ENCODE results near the gene PTPRS. TPM values are rescaled to one million over a fixed set of nuclear protein-coding genes. Genes with fewer than 3 reads are reported as not detected.

The PTPRS gene
- total RNA-seq, 4 donors from 2014 or later = 21.1 to 68.5 (median 42.3) TPM

- intact Hi-C loops (cut with DNase I; ENCODE audit: low total_unique reads) = no loop called here
- in situ Hi-C loops (cut with MboI; ENCODE audit: low sequenced_read_pairs in 4 of 4) = no loop called here
- peaks cover 14 to 45% of the 10 kb centered on the region in 2 donors for H3K4me1 ChIP-seq
- DNase-seq (peak; percentile 34 to 46), ATAC-seq (peak; percentile 81 to 86)
- peak overlapping the region; percentile 75 to 87 (median 79) for H3K4me3 ChIP-seq
- H3K36me3 ChIP-seq = no peaks in the 10 kb centered on the region
- no peaks in the 10 kb centered on the region for H3K27me3 ChIP-seq
- TF ChIP-seq POLR2A (IDR thresholded peaks at IDR 0.05) = peak; percentile 70 to 71
- no peak for TF ChIP-seq CTCF (IDR thresholded peaks at IDR 0.05 in 4 of 5, conservative IDR thresholded peaks at IDR 0.05 in 1 of 5)
- peak overlapping the region; percentile 77 to 88 (median 84) for H3K27ac ChIP-seq
- no peaks in the 10 kb centered on the region for H3K9me3 ChIP-seq
These were observed 47.6 kb downstream of the PTPRS start for GRCh38 chr19:5292822-5293611.

GRCh38 chr19:5292453-5292821 lies 48.2 kb downstream of the PTPRS start:
- no peak for ATAC-seq
- Histone ChIP-seq H3K4me1 (peaks cover 15 to 50% of the 10 kb centered on the region in 2 donors), H3K4me3 (peak overlapping the region; percentile 75 to 87 (median 79)), H3K27me3 (no peaks in the 10 kb centered on the region), H3K9me3 (no peaks in the 10 kb centered on the region), H3K27ac (peak overlapping the region; percentile 77 to 88 (median 84)), H3K36me3 (no peaks in the 10 kb centered on the region)
- intact Hi-C loops (cut with DNase I; ENCODE audit: low total_unique reads) (no loop called here), in situ Hi-C loops (cut with MboI; ENCODE audit: low sequenced_read_pairs in 4 of 4) (no loop called here)
- no peak for TF ChIP-seq CTCF (IDR thresholded peaks at IDR 0.05 in 4 of 5, conservative IDR thresholded peaks at IDR 0.05 in 1 of 5)
- no peak for TF ChIP-seq POLR2A (IDR thresholded peaks at IDR 0.05)
- DNase-seq = no peak

- Histone ChIP-seq H3K4me1 (peaks cover 15 to 54% of the 10 kb centered on the region in 2 donors), H3K36me3 (no peaks in the 10 kb centered on the region), H3K27me3 (no peaks in the 10 kb centered on the region), H3K9me3 (no peaks in the 10 kb centered on the region), H3K4me3 (peak overlapping the region; percentile 75 to 87 (median 79)), H3K27ac (peak overlapping the region in 3 of 4 donors; percentile 35 to 88 (median 84))
- in situ Hi-C loops (cut with MboI; ENCODE audit: low sequenced_read_pairs in 4 of 4) (no loop called here), intact Hi-C loops (cut with DNase I; ENCODE audit: low total_unique reads) (no loop called here)
- no peak for ATAC-seq
- no peak for DNase-seq
- no peak for TF ChIP-seq POLR2A (IDR thresholded peaks at IDR 0.05)
- TF ChIP-seq CTCF (IDR thresholded peaks at IDR 0.05 in 4 of 5, conservative IDR thresholded peaks at IDR 0.05 in 1 of 5) = no peak
These were observed 48.9 kb downstream of the PTPRS start for GRCh38 chr19:5291588-5292193.

Other genes starting within 250 kb of the PTPRS start
- gene ZNRF4, start 114.6 kb upstream of the PTPRS start, total RNA-seq = not detected
- gene TINCR, start 227.1 kb upstream of the PTPRS start, total RNA-seq = under 1 TPM in 1 of 4 donors, not detected in 3; 0.10 TPM